ENCODE results near the gene AASDHPPT. TPM values are rescaled to one million over a fixed set of nuclear protein-coding genes. Genes with fewer than 3 reads are reported as not detected.

The AASDHPPT gene
- total RNA-seq, 6 donors from 2014 or later: 21.3 to 31.4 (median 28.2) TPM

- Histone ChIP-seq H3K27me3 (no peaks in the 10 kb centered on the region), H3K4me1 (no peaks in the 10 kb centered on the region), H3K36me3 (peaks cover 0 to 5% (median 2%) of the 10 kb centered on the region in 4 donors), H3K9me3 (no peaks in the 10 kb centered on the region), H3K27ac (no peak overlapping the region), H3K4me3 (no peak overlapping the region)
- TF ChIP-seq EP300 (IDR thresholded peaks at IDR 0.05) (no peak), CTCF (IDR thresholded peaks at IDR 0.05) (no peak), POLR2AphosphoS5 (IDR thresholded peaks at IDR 0.05) (no peak), POLR2A (IDR thresholded peaks at IDR 0.05) (no peak)
- ATAC-seq (ENCODE audit: low FRiP score in 2 of 2) (no peak), DNase-seq (no peak)
- 96 to 100% methylated on average over 1 of the region's 1 CpG for WGBS, 2 donors
These were observed 17.8 kb upstream of the AASDHPPT start for GRCh38 chr11:106059617-106060016.

- no peaks in the 10 kb centered on the region for H3K4me1 ChIP-seq
- H3K9me3 ChIP-seq: no peaks in the 10 kb centered on the region
- H3K27ac ChIP-seq: no peak overlapping the region
- DNase-seq: no peak
- TF ChIP-seq CTCF (IDR thresholded peaks at IDR 0.05) (no peak), POLR2AphosphoS5 (IDR thresholded peaks at IDR 0.05) (no peak), POLR2A (IDR thresholded peaks at IDR 0.05) (no peak), EP300 (IDR thresholded peaks at IDR 0.05) (no peak)
- no peaks in the 10 kb centered on the region for H3K27me3 ChIP-seq
- H3K4me3 ChIP-seq: no peak overlapping the region
- peaks cover 0 to 5% (median 2%) of the 10 kb centered on the region in 4 donors for H3K36me3 ChIP-seq
- ATAC-seq (ENCODE audit: low FRiP score in 2 of 2): no peak
These were observed 16.1 kb upstream of the AASDHPPT start for GRCh38 chr11:106061249-106061784.

GRCh38 chr11:106061954-106062949 lies 15.2 kb upstream of the AASDHPPT start:
- WGBS, 2 donors: 97 to 100% methylated on average over 1 of the region's 1 CpG

DNA sequence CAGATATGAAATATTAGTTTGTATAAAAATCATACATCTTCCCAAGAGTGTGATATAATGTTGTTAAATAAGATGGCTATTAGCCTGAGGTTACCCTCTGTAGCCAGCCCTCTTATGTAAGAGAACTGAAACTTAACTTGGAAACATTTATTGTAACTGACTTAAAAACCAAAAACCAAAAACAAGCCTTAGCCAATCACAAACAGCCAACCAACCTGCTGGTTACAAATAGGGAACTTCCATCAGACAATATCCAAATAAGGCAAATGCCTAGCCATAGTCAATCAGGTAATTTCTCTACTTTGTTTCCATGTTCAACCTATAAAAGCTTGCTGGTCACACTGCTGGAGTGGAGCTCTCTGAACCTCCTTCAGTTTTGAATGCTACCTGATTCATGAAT lies 14.5 kb upstream of the AASDHPPT start:
- no peak for TF ChIP-seq EP300 (IDR thresholded peaks at IDR 0.05)
- no peak for TF ChIP-seq CTCF (IDR thresholded peaks at IDR 0.05)
- no peak for TF ChIP-seq POLR2AphosphoS5 (IDR thresholded peaks at IDR 0.05)
- no peak for TF ChIP-seq POLR2A (IDR thresholded peaks at IDR 0.05)
- Histone ChIP-seq H3K27me3 (no peaks in the 10 kb centered on the region), H3K4me3 (no peak overlapping the region), H3K27ac (no peak overlapping the region), H3K4me1 (no peaks in the 10 kb centered on the region), H3K9me3 (no peaks in the 10 kb centered on the region), H3K36me3 (peaks cover 0 to 4% (median 0%) of the 10 kb centered on the region in 4 donors)
- ATAC-seq (ENCODE audit: low FRiP score in 2 of 2) (no peak), DNase-seq (no peak)

More at GRCh38 chr11:106061954-106062949, 15.2 kb upstream of the AASDHPPT start:
- ATAC-seq (ENCODE audit: low FRiP score in 2 of 2): no peak
- H3K9me3 ChIP-seq: no peaks in the 10 kb centered on the region
- DNase-seq: no peak
- TF ChIP-seq POLR2A (IDR thresholded peaks at IDR 0.05) (no peak), EP300 (IDR thresholded peaks at IDR 0.05) (no peak), CTCF (IDR thresholded peaks at IDR 0.05) (no peak), POLR2AphosphoS5 (IDR thresholded peaks at IDR 0.05) (no peak)
- no peak overlapping the region for H3K27ac ChIP-seq
- no peak overlapping the region for H3K4me3 ChIP-seq
- H3K27me3 ChIP-seq: no peaks in the 10 kb centered on the region
- no peaks in the 10 kb centered on the region for H3K4me1 ChIP-seq
- peaks cover 0 to 4% (median 0%) of the 10 kb centered on the region in 4 donors for H3K36me3 ChIP-seq
